PC-3 (cell line): ENCODE data around the gene THEM4.

ENCODE experiments used
- CTCF ChIP-seq: fragments of 300-600 bp; sonication (generic); conservative IDR thresholded peaks from 2 replicates; pipeline ENCODE4 v1.5.1; 2017; ENCODE audit warnings: antibody characterized with exemption, low read depth, mild to moderate bottlenecking, low read length
- EZH2phosphoT487 ChIP-seq: fragments of 300-600 bp; sonication (generic); IDR thresholded peaks from 2 replicates; pipeline ENCODE4 v1.6.1; 2018; ENCODE audit warnings: mild to moderate bottlenecking, antibody characterized with exemption, low read length, borderline replicate concordance

GRCh38 chr1:151935894-151936602, 26.7 kb upstream of the THEM4 start:
- TF ChIP-seq CTCF: no peak
- TF ChIP-seq EZH2phosphoT487: no peak
